ENCODE results near the gene TPST2. TPM values are rescaled to one million over a fixed set of nuclear protein-coding genes. Genes with fewer than 3 reads are reported as not detected.

The TPST2 gene
- total and polyA plus RNA-seq, 2 of the 4 experiments (the other 2 are of a cell fraction) = 42.5 to 63.6 TPM

GRCh38 chr22:26636296-26636695, 46.4 kb upstream of the TPST2 start:
- Histone ChIP-seq H3K4me3 (ENCODE audit: insufficient read depth, low read depth, low read length) (no peak overlapping the region), H4K91ac (ENCODE audit: insufficient read depth, low read depth, low read length) (no peak overlapping the region), H3K79me1 (ENCODE audit: low read depth in 1 of 2, low read length in 2 of 2) (no peaks in the 10 kb centered on the region), H3K18ac (ENCODE audit: low read depth, low read length) (no peak overlapping the region), H4K8ac (ENCODE audit: low read depth in 2 of 2, low read length in 2 of 2) (no peak overlapping the region), H3K9me3 (ENCODE audit: control insufficient read depth, insufficient read depth, low read length) (no peaks in the 10 kb centered on the region), H3K23ac (ENCODE audit: low read depth, low read length) (no peak overlapping the region), H3K56ac (ENCODE audit: extremely low read depth, insufficient read depth, low read length) (no peak overlapping the region), H2BK120ac (ENCODE audit: low read depth, low read length) (no peak overlapping the region), H3K14ac (replicated peaks; ENCODE audit: low read depth, low read length) (no peak overlapping the region), H2AK9ac (replicated peaks; ENCODE audit: low read depth, low read length, poor library complexity) (no peak overlapping the region), H3K4me2 (ENCODE audit: low read depth, low read length) (no peak overlapping the region), H3K9me1 (ENCODE audit: insufficient read depth, low read length) (no peaks in the 10 kb centered on the region), H3K9ac (ENCODE audit: low read depth, low read length) (no peak overlapping the region), H2BK20ac (ENCODE audit: low read depth, low read length) (no peak overlapping the region), H2BK15ac (ENCODE audit: low read depth, low read length) (no peak overlapping the region), H3K27ac (ENCODE audit: insufficient read depth, low read length) (no peak overlapping the region), H2AFZ (replicated peaks; ENCODE audit: low read length, poor library complexity) (no peak overlapping the region), H3K4ac (ENCODE audit: low read depth, low read length) (no peak overlapping the region), H3K36me3 (ENCODE audit: control insufficient read depth, insufficient read depth, low read length) (no peaks in the 10 kb centered on the region), H2AK5ac (ENCODE audit: low read depth, low read length) (no peak overlapping the region), H4K20me1 (ENCODE audit: insufficient read depth, low read length) (no peaks in the 10 kb centered on the region), H2BK5ac (ENCODE audit: low read depth, low read length, poor library complexity, severe bottlenecking) (no peak overlapping the region), H3K27me3 (ENCODE audit: control insufficient read depth, insufficient read depth, low read length) (peaks cover 16% of the 10 kb centered on the region), H3K4me1 (ENCODE audit: control insufficient read depth, insufficient read depth, low read length) (no peaks in the 10 kb centered on the region), H4K5ac (ENCODE audit: low read depth, low read length) (no peak overlapping the region)
- CTCF ChIA-PET = no interaction called here
- no TSS peak for BruUV-seq (replicated peaks)
- ATAC-seq (ENCODE audit: low read depth) (no peak), DNase-seq (no peak)
- POLR2A ChIA-PET (ENCODE audit: unreplicated experiment) = no interaction called here
- in situ Hi-C loops (cut with MboI; ENCODE audit: low sequenced_read_pairs) = no loop called here
- dilution Hi-C loops (cut with HindIII; ENCODE audit: low sequenced_read_pairs, unreplicated experiment) = no loop called here
- no peak for TF ChIP-seq MXI1 (IDR thresholded peaks at IDR 0.05; ENCODE audit: borderline replicate concordance, low read depth, low read length)
- TF ChIP-seq ELK1 (IDR thresholded peaks at IDR 0.05; ENCODE audit: borderline replicate concordance, low read depth, low read length) = no peak
- TF ChIP-seq BHLHE40 (IDR thresholded peaks at IDR 0.05; ENCODE audit: low read depth, low read length) = no peak
- no peak for TF ChIP-seq USF2 (IDR thresholded peaks at IDR 0.05; ENCODE audit: low read depth, low read length)
- no peak for TF ChIP-seq RCOR1 (IDR thresholded peaks at IDR 0.05; ENCODE audit: insufficient replicate concordance, low read length)
- no peak for TF ChIP-seq RFX5 (IDR thresholded peaks at IDR 0.05; ENCODE audit: low read depth, low read length)
- TF ChIP-seq SMC3 (IDR thresholded peaks at IDR 0.05; ENCODE audit: low read depth, low read length) = no peak
- TF ChIP-seq MAZ (IDR thresholded peaks at IDR 0.05; ENCODE audit: borderline replicate concordance, low read depth, low read length) = no peak
- no peak for TF ChIP-seq CTCF (conservative IDR thresholded peaks at IDR 0.05; ENCODE audit: low read depth, low read length)
- no peak for TF ChIP-seq CHD1 (IDR thresholded peaks at IDR 0.05; ENCODE audit: low read depth, low read length)
- TF ChIP-seq CEBPB (IDR thresholded peaks at IDR 0.05; ENCODE audit: low read depth, low read length) = no peak
- no peak for TF ChIP-seq POLR2A (IDR thresholded peaks at IDR 0.05; ENCODE audit: low read depth, low read length)
- TF ChIP-seq RAD21 (IDR thresholded peaks at IDR 0.05; ENCODE audit: low read length) = no peak
- no peak for TF ChIP-seq NFE2L2 (IDR thresholded peaks at IDR 0.05; ENCODE audit: low read depth, low read length)
- no peak for TF ChIP-seq FOS (IDR thresholded peaks at IDR 0.05; ENCODE audit: low read depth, low read length)
- no peak for TF ChIP-seq MAFK (IDR thresholded peaks at IDR 0.05; ENCODE audit: low read depth, low read length)
- intact Hi-C loops (cut with micrococcal nuclease) = no loop called here
- no CpG with 5 or more reads among the region's 1 CpG for WGBS, 2 experiments (ENCODE audit: extremely low coverage in 2 of 2, insufficient read length in 1 of 2)
